Skeletal muscle satellite cell (primary cell): ENCODE data around the gene CRHR1.

ENCODE experiments used
- H3K27me3 ChIP-seq: 2 replicates; pipeline ENCODE4 v1.7.0; 2013; ENCODE audit warnings: low read length; ENCODE audit not compliant: control insufficient read depth, insufficient read depth
- H3K36me3 ChIP-seq: 2 replicates; pipeline ENCODE4 v1.7.0; 2013; ENCODE audit warnings: mild to moderate bottlenecking, control low read depth, low read length; ENCODE audit not compliant: insufficient read depth
- H3K4me1 ChIP-seq: 2 replicates; pipeline ENCODE4 v1.7.0; 2013; ENCODE audit warnings: low read length; ENCODE audit not compliant: control insufficient read depth, insufficient read depth
- H3K4me2 ChIP-seq: 2 replicates; pipeline ENCODE4 v1.7.0; 2013; ENCODE audit warnings: mild to moderate bottlenecking, low read length
- H3K4me3 ChIP-seq: 2 replicates; pipeline ENCODE4 v1.7.0; 2013; ENCODE audit warnings: low read length
- H3K9ac ChIP-seq: 2 replicates; pipeline ENCODE4 v1.7.0; 2013; ENCODE audit warnings: mild to moderate bottlenecking, low read depth, low read length, moderate library complexity
- H3K9me3 ChIP-seq: replicated peaks from 2 replicates; pipeline ENCODE4 v1.7.0; 2013; ENCODE audit warnings: mild to moderate bottlenecking, control low read depth, low read length

CRHR1 gene

DNA sequence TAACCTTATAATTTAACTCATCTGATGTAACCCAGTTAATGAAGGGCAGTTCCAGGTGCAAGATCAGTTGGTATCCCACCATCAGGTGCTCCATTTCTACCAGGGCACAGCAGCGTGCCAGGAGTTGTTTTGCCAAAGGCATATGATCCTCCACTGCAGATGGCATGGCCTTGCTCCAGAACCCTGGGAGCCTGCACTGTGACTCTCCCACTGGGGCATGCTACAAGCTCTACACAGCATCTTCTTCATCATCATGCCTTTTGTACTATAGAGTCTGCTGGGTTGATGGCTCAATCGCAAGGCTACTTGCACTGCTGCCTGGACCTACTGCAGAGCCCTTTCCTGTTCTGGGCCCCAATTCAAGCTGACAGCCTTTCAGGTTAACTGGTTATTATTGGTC is 98.9 kb downstream of the CRHR1 start:
- no peaks in the 10 kb centered on the region for H3K27me3 ChIP-seq
- H3K9me3 ChIP-seq: no peaks in the 10 kb centered on the region
- H3K9ac ChIP-seq: no peak overlapping the region
- H3K4me1 ChIP-seq: no peaks in the 10 kb centered on the region
- no peak overlapping the region for H3K4me3 ChIP-seq
- no peak overlapping the region for H3K4me2 ChIP-seq
- H3K36me3 ChIP-seq: no peaks in the 10 kb centered on the region
